ENCODE data around the gene ESR1.
"Not testable (repeated sequence)": the region's sequence is repeated elsewhere in the genome, so short reads cannot be mapped to it uniquely, and the experiment has no call there.

Gene ESR1

DNA sequence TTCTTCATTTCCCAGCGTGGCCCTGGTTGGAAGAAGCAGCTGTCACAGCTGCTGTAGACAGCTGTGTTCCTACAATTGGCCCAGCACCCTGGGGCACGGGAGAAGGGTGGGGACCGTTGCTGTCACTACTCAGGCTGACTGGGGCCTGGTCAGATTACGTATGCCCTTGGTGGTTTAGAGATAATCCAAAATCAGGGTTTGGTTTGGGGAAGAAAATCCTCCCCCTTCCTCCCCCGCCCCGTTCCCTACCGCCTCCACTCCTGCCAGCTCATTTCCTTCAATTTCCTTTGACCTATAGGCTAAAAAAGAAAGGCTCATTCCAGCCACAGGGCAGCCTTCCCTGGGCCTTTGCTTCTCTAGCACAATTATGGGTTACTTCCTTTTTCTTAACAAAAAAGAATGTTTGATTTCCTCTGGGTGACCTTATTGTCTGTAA lies 292.7 kb downstream of the ESR1 start:
- no peak for DNase-seq

GRCh38 chr6:152107973-152108372 lies 300.5 kb downstream of the ESR1 start:
- no peak for DNase-seq

- no peak for DNase-seq
These were observed 303.7 kb downstream of the ESR1 start for GRCh38 chr6:152110886-152111820.

DNA sequence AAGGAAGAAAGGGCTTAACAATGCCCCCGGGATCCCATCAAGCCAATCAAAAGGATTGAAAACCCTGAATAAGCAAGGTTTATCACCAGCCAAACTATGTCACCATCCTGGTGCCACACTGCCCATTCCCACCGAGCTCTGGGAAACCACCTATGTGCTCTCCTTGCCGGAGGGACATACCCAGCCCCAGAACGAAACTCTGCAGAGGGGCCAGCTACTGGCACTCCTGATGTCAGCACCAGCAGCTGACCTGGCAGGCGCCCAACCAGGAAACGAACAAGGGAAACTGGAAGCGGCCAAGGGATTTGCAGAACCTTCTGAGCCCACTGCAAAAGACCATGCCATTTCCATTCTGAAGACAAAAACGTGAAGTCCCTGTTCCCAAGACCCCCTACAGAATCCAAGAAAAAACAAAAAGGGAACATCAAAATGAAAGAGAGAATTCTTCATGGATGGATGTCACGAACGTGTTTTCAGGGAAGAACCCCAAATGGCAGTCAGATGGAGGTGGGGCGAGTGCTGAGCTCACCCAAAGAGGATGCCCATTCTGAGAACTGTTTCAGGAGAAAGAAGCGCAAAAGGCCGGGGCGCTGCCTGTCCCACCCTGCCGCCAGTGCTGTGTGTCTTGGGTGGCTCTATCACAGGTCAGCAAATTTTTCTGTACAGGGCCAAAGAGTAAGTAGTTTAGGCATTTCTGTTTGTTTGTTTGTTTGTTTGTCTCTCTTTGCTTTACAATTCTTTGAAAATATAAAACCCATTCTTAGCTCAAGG lies 305.2 kb downstream of the ESR1 start:
- no peak for DNase-seq

GRCh38 chr6:152117156-152118133 lies 310.0 kb downstream of the ESR1 start:
- no peak for DNase-seq

GRCh38 chr6:152118224-152118623 lies 310.7 kb downstream of the ESR1 start:
- no peak for DNase-seq

DNA sequence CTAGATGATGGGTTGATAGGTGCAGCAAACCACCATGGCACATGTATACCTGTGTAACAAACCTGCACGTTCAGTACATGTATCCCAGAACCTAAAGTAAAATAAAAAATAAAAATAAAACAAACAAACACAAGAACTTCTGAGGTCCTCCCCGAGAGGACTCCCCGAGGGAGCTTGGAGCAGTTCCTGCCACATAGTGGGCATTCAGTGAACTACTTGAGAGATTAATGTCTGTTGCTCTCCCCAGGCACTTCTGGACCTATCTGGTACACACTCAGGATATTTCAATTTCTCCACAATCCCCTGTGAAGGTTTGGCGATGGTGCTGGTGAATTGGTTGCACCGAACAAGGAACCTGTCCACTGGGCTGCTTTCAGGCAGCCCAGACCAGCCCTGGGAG lies 311.2 kb downstream of the ESR1 start:
- no peak for DNase-seq

GRCh38 chr6:152119831-152120230 lies 312.3 kb downstream of the ESR1 start:
- DNase-seq, result no peak

DNA sequence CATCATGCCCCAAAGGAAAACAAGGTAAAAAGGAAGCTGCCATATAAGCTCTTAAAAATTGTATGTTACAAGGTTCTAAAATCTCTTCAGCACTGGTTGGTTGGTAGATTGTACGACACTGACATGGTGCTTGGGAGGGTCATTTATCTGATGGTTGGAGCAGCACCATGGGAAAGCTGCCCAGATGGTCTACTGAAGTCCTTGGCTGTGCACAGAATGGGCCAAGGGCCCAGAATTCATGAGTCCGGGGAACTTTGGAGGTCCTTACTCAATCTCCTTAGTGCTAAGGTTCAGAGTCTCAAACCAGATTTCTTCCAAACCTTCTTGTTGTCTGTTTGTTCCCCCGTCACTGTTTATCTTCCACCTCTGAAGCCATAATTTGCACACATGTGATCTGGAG lies 314.4 kb downstream of the ESR1 start:
- no peak for DNase-seq

DNA sequence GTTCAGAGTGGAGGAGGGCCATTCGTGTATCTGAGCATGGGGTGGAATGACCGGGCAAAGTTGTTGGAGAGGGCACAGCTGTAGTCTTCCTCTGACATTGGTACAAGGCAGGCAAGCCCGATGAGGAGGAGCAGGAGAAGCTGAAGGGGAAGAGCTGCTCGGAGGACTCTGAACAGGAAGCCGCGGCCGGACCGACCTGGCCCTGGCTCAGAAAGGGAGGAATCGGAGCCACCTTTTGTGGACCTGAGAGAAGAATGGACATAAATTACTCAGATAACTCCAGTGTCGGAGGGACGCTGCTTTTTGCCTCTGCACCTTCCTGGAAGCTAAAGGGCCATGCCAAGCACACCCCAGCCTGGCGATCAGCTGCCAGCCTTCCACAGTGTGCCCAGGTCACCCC lies 315.0 kb downstream of the ESR1 start:
- DNase-seq, result no peak

- no peak for DNase-seq
These were observed 315.6 kb downstream of the ESR1 start for GRCh38 chr6:152123076-152123475.

GRCh38 chr6:152124429-152125074 lies 317.1 kb downstream of the ESR1 start:
- no peak for DNase-seq

GRCh38 chr6:152127432-152128165 lies 320.1 kb downstream of the ESR1 start:
- no peak for DNase-seq

DNA sequence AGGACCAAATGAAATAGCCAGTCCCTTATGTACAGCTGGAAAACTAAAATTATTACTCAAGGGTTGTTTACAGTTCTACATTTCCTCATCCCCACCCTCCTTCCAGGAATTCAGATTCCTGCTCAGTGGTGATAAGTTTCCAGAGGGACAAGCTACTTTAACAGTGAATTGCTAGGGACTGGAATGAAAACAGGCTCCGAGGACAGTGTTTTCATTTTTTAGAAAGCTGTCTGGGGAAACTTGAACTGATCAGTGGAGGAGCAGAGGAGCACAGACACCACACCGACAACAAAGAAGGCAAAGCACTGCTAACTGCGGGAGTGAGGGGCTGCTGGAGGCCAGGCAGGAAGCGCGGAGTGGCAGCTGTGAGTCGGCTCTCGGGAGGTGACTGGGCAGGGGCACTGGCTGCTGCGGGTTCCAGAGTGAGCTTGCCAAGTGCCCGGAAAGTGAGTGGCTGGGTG lies 322.2 kb downstream of the ESR1 start:
- no peak for DNase-seq

DNA sequence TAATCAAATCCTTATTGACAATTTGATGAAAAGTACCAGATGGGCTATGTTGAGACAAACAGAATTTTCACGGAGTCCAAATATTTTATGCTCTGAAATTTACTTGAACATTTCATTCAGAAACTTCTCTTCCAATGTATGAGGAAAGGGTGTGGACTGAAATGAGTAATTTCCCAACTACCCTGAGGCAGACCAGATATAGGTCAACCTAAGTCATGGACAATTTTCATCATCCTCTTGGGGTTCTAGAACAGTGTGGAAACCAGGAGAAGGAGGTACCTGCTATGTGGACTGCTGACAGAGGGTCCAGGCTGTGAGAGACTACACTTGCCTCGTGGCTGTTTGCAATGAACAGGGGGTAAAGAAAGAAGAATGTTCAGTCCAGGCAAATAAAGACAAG lies 323.0 kb downstream of the ESR1 start:
- DNase-seq, result no peak

DNA sequence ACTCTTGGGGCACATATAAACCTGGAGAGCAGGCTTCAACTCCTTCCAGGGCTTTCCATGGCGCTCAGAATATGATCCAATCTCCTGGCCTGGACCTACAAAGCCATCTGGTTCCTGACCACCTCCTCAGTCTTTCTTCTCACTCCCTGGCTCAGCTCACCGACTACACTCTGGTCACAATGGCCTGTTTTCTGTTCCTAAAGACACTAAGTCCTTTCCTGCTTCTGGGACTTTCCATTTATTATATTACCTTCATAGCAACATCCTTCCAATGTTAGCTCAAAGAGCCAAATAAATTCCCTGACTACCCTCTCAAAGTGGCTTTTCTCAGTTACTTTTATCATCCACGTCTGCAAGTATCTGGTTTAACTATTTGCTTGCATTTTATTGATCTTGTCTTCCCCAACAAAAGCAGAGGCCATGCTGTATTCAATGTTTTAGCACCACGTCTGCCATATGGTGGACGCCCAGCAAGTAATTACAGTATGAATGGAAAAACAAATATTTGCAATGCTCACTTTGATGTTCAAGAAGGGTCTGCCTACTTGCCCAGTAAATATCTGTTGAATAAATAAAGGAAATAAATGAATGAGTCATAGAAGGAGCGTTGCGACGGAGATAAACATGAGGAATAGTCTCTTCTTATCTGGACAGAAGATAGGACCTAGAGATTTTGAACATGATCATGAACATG lies 328.4 kb downstream of the ESR1 start:
- no peak for DNase-seq

DNA sequence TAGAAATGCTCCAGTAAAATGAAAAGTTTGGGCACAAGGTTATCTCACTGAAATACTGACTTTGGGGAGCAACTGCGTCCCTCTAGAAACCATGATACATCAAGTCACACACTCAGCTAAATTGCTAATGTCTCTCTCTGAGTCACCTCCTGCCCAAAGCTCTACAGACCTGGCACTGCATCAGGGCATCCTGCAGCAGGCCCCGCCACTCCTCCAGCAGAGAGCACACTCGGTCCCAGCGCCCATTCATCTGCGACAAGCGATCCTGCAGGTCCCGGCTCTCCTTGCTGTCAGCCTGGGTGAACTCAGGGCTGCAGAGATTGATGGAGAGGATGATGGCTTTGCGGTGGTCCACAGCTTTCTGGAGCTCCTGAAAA lies 329.0 kb downstream of the ESR1 start:
- DNase-seq, result no peak

DNA sequence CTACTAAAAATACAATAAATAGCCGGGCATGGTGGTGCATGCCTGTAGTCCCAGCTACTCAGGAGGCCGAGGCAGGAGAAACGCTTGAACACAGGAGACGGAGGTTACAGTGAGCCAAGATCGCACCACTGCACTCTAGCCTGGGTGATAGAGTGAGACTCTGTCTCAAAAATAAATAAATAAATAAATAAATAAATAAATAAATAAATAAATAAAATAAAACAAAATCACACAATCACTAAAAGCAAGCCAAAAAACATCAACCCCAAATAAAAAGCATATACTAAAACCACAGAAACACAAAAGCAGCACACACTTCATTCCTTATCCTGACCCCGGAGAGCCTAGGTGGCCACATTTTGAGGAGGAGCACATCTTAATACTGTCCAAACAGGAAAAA lies 330.9 kb downstream of the ESR1 start:
- not testable (repeated sequence) for DNase-seq

GRCh38 chr6:152142105-152142504 lies 334.6 kb downstream of the ESR1 start:
- no peak for DNase-seq

GRCh38 chr6:152143359-152143758 lies 335.9 kb downstream of the ESR1 start:
- DNase-seq, result no peak

DNA sequence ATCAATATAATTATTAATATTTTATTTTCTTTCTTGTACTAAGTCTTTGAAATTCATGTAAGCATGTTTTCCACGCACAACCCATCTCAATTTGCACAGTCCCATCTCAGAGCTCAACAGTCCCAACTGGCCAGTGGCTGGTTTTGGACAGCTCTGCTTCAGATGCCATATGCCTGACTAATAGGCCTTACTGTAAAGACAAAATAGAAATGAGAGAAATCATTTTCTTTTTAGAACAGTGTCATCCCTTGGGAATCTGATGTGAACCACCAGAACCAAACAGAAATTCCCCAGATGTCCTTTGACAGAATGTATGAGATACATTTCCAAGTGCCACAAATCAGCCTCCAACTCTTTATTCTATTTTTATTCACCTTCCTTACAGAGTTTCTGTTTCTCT lies 338.9 kb downstream of the ESR1 start:
- no peak for DNase-seq

Data from GF-D8 (cell line).